DMS153 (cell line): ENCODE results near the gene OGFR.

Source experiments
- DNase-seq: peaks from one replicate; lab custom pipeline; 2025; lab: John Stamatoyannopoulos, UW

The OGFR gene

GRCh38 chr20:62784497-62784896, 20.1 kb upstream of the OGFR start:
- no peak for DNase-seq

GRCh38 chr20:62785393-62785792, 19.2 kb upstream of the OGFR start:
- DNase-seq = no peak

- no peak for DNase-seq
These were observed 18.5 kb upstream of the OGFR start for GRCh38 chr20:62786157-62786556.

- no peak for DNase-seq
These were observed 17.3 kb upstream of the OGFR start for GRCh38 chr20:62787321-62787720.

GRCh38 chr20:62787866-62788265, 16.8 kb upstream of the OGFR start:
- DNase-seq = no peak

- no peak for DNase-seq
These were observed 16.0 kb upstream of the OGFR start for GRCh38 chr20:62788607-62789006.

GRCh38 chr20:62790075-62790474, 14.6 kb upstream of the OGFR start:
- DNase-seq = no peak

- DNase-seq = peak; percentile 80
These were observed 13.1 kb upstream of the OGFR start for GRCh38 chr20:62791301-62792181.

- DNase-seq = no peak
These were observed 12.3 kb upstream of the OGFR start for GRCh38 chr20:62792182-62792939.

- no peak for DNase-seq
These were observed 11.5 kb upstream of the OGFR start for GRCh38 chr20:62792940-62793756.

GRCh38 chr20:62793757-62794006, 11.0 kb upstream of the OGFR start:
- no peak for DNase-seq

GRCh38 chr20:62794007-62794724, 10.5 kb upstream of the OGFR start:
- peak; percentile 90 for DNase-seq

- peak; percentile 19 for DNase-seq
These were observed 9.4 kb upstream of the OGFR start for GRCh38 chr20:62795023-62795761.

GRCh38 chr20:62796699-62797491, 7.7 kb upstream of the OGFR start:
- DNase-seq = no peak

- no peak for DNase-seq
These were observed 6.7 kb upstream of the OGFR start for GRCh38 chr20:62797671-62798532.

GRCh38 chr20:62799036-62799435, 5.6 kb upstream of the OGFR start:
- no peak for DNase-seq

- DNase-seq = no peak
These were observed 5.2 kb upstream of the OGFR start for GRCh38 chr20:62799459-62799858.

- no peak for DNase-seq
These were observed 4.8 kb upstream of the OGFR start for GRCh38 chr20:62799873-62800272.
